H1 (cell line): Measurements from ENCODE around the gene ONECUT2. TPM values are rescaled to one million over a fixed set of nuclear protein-coding genes. Genes with fewer than 3 reads are reported as not detected.

Experiments used
- CTCF ChIA-PET: fragments of 300-600 bp; sonication (Branson Sonifier 250); formaldehyde crosslinking; loops from one replicate; lab custom pipeline; 2021; ENCODE audit not compliant: partially characterized antibody; lab: Charles Lee
- POLR2A ChIA-PET: fragments of 300-600 bp; sonication (Branson Sonifier 250); formaldehyde crosslinking; loops from one replicate; lab custom pipeline; 2021; ENCODE audit warnings: inconsistent platforms; ENCODE audit not compliant: partially characterized antibody; lab: Charles Lee
- DNase-seq, 2 experiments: peaks; one replicate each; pipeline versions ENCODE4 v3.0.0 to v3.0.0-alpha.2; 2010 to 2022; ENCODE audit warnings: low spot score in 2 of 2, low read depth in 1 of 2, mixed read lengths in 1 of 2
- FAIRE-seq: peaks from 2 replicates; lab custom pipeline; 2011; peaks lifted over from hg19 to GRCh38; lab: Jason Lieb, UNC
- H2AFZ ChIP-seq: 2 replicates; pipeline ENCODE4 v1.8.1; 2012; ENCODE audit warnings: low read length, inconsistent platforms
- H2AK5ac ChIP-seq: 2 replicates; pipeline ENCODE4 v1.6.1; 2013; ENCODE audit warnings: low read depth, low read length
- H2BK120ac ChIP-seq: replicated peaks from 2 replicates; pipeline ENCODE3; 2013; ENCODE audit warnings: low read depth, low read length, inconsistent platforms
- H2BK12ac ChIP-seq: 2 replicates; pipeline ENCODE4 v1.6.1; 2013; ENCODE audit warnings: low read depth, low read length
- H2BK15ac ChIP-seq: 2 replicates; pipeline ENCODE4 v1.6.1; 2013; ENCODE audit warnings: low read length
- H2BK20ac ChIP-seq: 2 replicates; pipeline ENCODE4 v1.6.1; 2013; ENCODE audit warnings: low read length
- H2BK5ac ChIP-seq: 2 replicates; pipeline ENCODE4 v1.6.1; 2013; ENCODE audit warnings: low read depth, low read length
- H3K14ac ChIP-seq: 2 replicates; pipeline ENCODE4 v1.6.1; 2013; ENCODE audit warnings: inconsistent platforms; ENCODE audit not compliant: insufficient read length
- H3K18ac ChIP-seq: 2 replicates; pipeline ENCODE4 v1.6.1; 2013; ENCODE audit warnings: low read length; ENCODE audit errors: extremely low read depth
- H3K23ac ChIP-seq: 2 replicates; pipeline ENCODE4 v1.6.1; 2013; ENCODE audit warnings: inconsistent platforms; ENCODE audit not compliant: insufficient read length
- H3K23me2 ChIP-seq: 2 replicates; pipeline ENCODE4 v1.6.1; 2013; ENCODE audit warnings: low read depth, low read length
- H3K27ac ChIP-seq: 2 replicates; pipeline ENCODE4 v1.6.1; 2011; ENCODE audit warnings: low read depth, low read length, inconsistent platforms
- H3K27me3 ChIP-seq, 4 experiments: replicated peaks in 1 of 4; 1 replicate in 1 of 4; 2 replicates in 3 of 4; pipeline versions ENCODE4 v1.6.1 to v1.8.1; 2011 to 2013; ENCODE audit warnings: low read length in 3 of 4, mild to moderate bottlenecking in 3 of 4, inconsistent platforms in 2 of 4, mixed read lengths in 2 of 4, moderate library complexity in 1 of 4; ENCODE audit not compliant: control insufficient read depth in 3 of 4, insufficient read depth in 3 of 4; ENCODE audit errors: extremely low read depth in 1 of 4
- H3K36me3 ChIP-seq, 4 experiments: 2 replicates each; pipeline versions ENCODE4 v1.6.1 to v1.8.1; 2011 to 2013; ENCODE audit warnings: mild to moderate bottlenecking in 4 of 4, low read length in 3 of 4, moderate library complexity in 2 of 4, control low read depth in 1 of 4, inconsistent platforms in 1 of 4; ENCODE audit not compliant: insufficient read depth in 4 of 4, control insufficient read depth in 2 of 4
- H3K4ac ChIP-seq: replicated peaks from 2 replicates; pipeline ENCODE3; 2013; ENCODE audit warnings: low read length, low read depth, mixed read lengths, inconsistent platforms; ENCODE audit not compliant: insufficient read length
- H3K4me1 ChIP-seq, 4 experiments: replicated peaks in 1 of 4; 1 replicate in 1 of 4; 2 replicates in 3 of 4; pipeline versions ENCODE4 v1.6.1 to v1.8.1; 2011 to 2013; ENCODE audit warnings: low read length in 3 of 4, inconsistent platforms in 2 of 4, mixed read lengths in 1 of 4; ENCODE audit not compliant: insufficient read depth in 4 of 4, control insufficient read depth in 3 of 4
- H3K4me2 ChIP-seq, 2 experiments: 2 replicates each; pipeline versions ENCODE4 v1.6.1 to v1.8.1; 2011 to 2013; ENCODE audit warnings: low read depth in 2 of 2, low read length in 2 of 2, control low read depth in 1 of 2, inconsistent platforms in 1 of 2, mild to moderate bottlenecking in 1 of 2; ENCODE audit not compliant: insufficient read depth in 1 of 2
- H3K4me3 ChIP-seq, 4 experiments: fragments of 200-600, 300-600 bp in 1 of 4; sonication (generic), shearing (Covaris generic), sonication (Bioruptor Twin) in 1 of 4; 2 replicates each; pipeline versions ENCODE4 v1.5.1 to v1.8.1; 2011 to 2016; ENCODE audit warnings: low read length in 4 of 4, low read depth in 3 of 4, control low read depth in 2 of 4, inconsistent platforms in 2 of 4, mild to moderate bottlenecking in 2 of 4, mixed read lengths in 1 of 4, moderate library complexity in 1 of 4; ENCODE audit not compliant: insufficient read depth in 2 of 4; ENCODE audit errors: extremely low read depth in 1 of 4
- H3K56ac ChIP-seq: replicated peaks from 2 replicates; pipeline ENCODE3; 2013; ENCODE audit warnings: low read depth, mild to moderate bottlenecking, mixed read lengths, low read length, inconsistent platforms; ENCODE audit not compliant: insufficient read length
- H3K79me1 ChIP-seq: 2 replicates; pipeline ENCODE4 v1.6.1; 2013; ENCODE audit warnings: low read depth, low read length, control low read depth
- H3K79me2 ChIP-seq, 2 experiments: 2 replicates each; pipeline versions ENCODE4 v1.6.1 to v1.8.1; 2012 to 2013; ENCODE audit warnings: low read length in 2 of 2, mild to moderate bottlenecking in 2 of 2, inconsistent platforms in 1 of 2; ENCODE audit not compliant: insufficient read depth in 2 of 2, control insufficient read depth in 1 of 2
- H3K9ac ChIP-seq, 4 experiments: replicated peaks in 1 of 4; 1 replicate in 1 of 4; 2 replicates in 3 of 4; pipeline versions ENCODE4 v1.6.1 to v1.8.1; 2011 to 2013; ENCODE audit warnings: low read depth in 3 of 4, low read length in 3 of 4, control low read depth in 2 of 4, mild to moderate bottlenecking in 2 of 4, moderate library complexity in 2 of 4, inconsistent platforms in 1 of 4; ENCODE audit errors: extremely low read depth in 1 of 4
- H3K9me3 ChIP-seq, 2 experiments: 2 replicates each; pipeline versions ENCODE4 v1.6.1 to v1.8.1; 2012 to 2013; ENCODE audit warnings: mild to moderate bottlenecking in 2 of 2, moderate library complexity in 2 of 2, control low read depth in 1 of 2, inconsistent platforms in 1 of 2, low read depth in 1 of 2, low read length in 1 of 2, mixed read lengths in 1 of 2; ENCODE audit not compliant: insufficient read depth in 2 of 2
- H4K20me1 ChIP-seq, 2 experiments: replicated peaks in 1 of 2; 2 replicates each; pipeline versions ENCODE3 to v1.8.1; 2011 to 2013; ENCODE audit warnings: inconsistent platforms in 2 of 2, low read length in 2 of 2, mild to moderate bottlenecking in 1 of 2; ENCODE audit not compliant: insufficient read depth in 2 of 2, control insufficient read depth in 1 of 2
- H4K5ac ChIP-seq: 2 replicates; pipeline ENCODE4 v1.6.1; 2013; ENCODE audit warnings: low read length, low read depth, mixed read lengths, inconsistent platforms; ENCODE audit not compliant: insufficient read length
- H4K8ac ChIP-seq: 2 replicates; pipeline ENCODE4 v1.8.0; 2013; ENCODE audit warnings: mild to moderate bottlenecking, moderate library complexity, low read length, inconsistent platforms; ENCODE audit not compliant: insufficient read depth; ENCODE audit errors: extremely low read depth
- H4K91ac ChIP-seq: replicated peaks from 2 replicates; pipeline ENCODE3; 2013; ENCODE audit warnings: low read length, mixed read lengths, inconsistent platforms; ENCODE audit not compliant: insufficient read length
- BCL11A ChIP-seq, 2 experiments: IDR thresholded peaks; one replicate each; pipeline ENCODE4 v1.6.1; 2011; ENCODE audit warnings: low read depth in 2 of 2, low read length in 2 of 2, mild to moderate bottlenecking in 2 of 2
- BRCA1 ChIP-seq: IDR thresholded peaks from 2 replicates; pipeline ENCODE4 v1.6.1; 2012; ENCODE audit warnings: low read depth, low read length, improper control_type of control experiment
- CBX8 ChIP-seq: fragments of 300-800, 300-1000 bp; sonication (generic); IDR thresholded peaks from 2 replicates; pipeline ENCODE4 v1.7.1; 2016; ENCODE audit warnings: low read depth, low read length, borderline replicate concordance
- CHD1 ChIP-seq: IDR thresholded peaks from 2 replicates; pipeline ENCODE4 v1.6.1; 2012; ENCODE audit warnings: low read depth, low read length, improper control_type of control experiment
- EZH2 ChIP-seq: fragments of 200-600 bp; sonication (generic); IDR thresholded peaks from 2 replicates; pipeline ENCODE4 v1.7.1; 2012; ENCODE audit warnings: low read depth, mild to moderate bottlenecking, moderate library complexity, low read length, inconsistent platforms; ENCODE audit not compliant: severe bottlenecking
- FOSL1 ChIP-seq: IDR thresholded peaks from 2 replicates; pipeline ENCODE4 v1.6.1; 2011; ENCODE audit warnings: mild to moderate bottlenecking, low read depth, low read length, moderate library complexity; ENCODE audit not compliant: insufficient read depth
- MAFK ChIP-seq: IDR thresholded peaks from 2 replicates; pipeline ENCODE4 v1.6.1; 2012; ENCODE audit warnings: low read depth, mild to moderate bottlenecking, improper control_type of control experiment, low read length
- RBBP5 ChIP-seq: IDR thresholded peaks from 2 replicates; pipeline ENCODE4 v1.7.1; 2012; ENCODE audit warnings: low read depth, mild to moderate bottlenecking, inconsistent platforms, low read length, moderate library complexity, borderline replicate concordance
- RXRA ChIP-seq: IDR thresholded peaks from 2 replicates; pipeline ENCODE4 v1.6.1; 2011; ENCODE audit warnings: low read depth, mild to moderate bottlenecking, low read length, moderate library complexity; ENCODE audit not compliant: insufficient read depth
- SAP30 ChIP-seq: fragments of 300-600 bp; sonication (generic); IDR thresholded peaks from 2 replicates; pipeline ENCODE4 v1.7.1; 2012; ENCODE audit warnings: low read length, moderate library complexity, mild to moderate bottlenecking, inconsistent platforms; ENCODE audit not compliant: insufficient read depth, insufficient replicate concordance
- SIRT6 ChIP-seq: IDR thresholded peaks from one replicate; pipeline ENCODE4 v1.7.1; 2012; ENCODE audit warnings: low read length, inconsistent platforms
- TAF7 ChIP-seq: optimal IDR thresholded peaks from 2 replicates; pipeline ENCODE3; 2011; ENCODE audit warnings: low read depth, mild to moderate bottlenecking, inconsistent platforms, low read length, moderate library complexity, borderline replicate concordance
- TEAD4 ChIP-seq: IDR thresholded peaks from 2 replicates; pipeline ENCODE4 v1.6.1; 2012; ENCODE audit warnings: low read depth, low read length, inconsistent platforms, mixed read lengths
- ZNF274 ChIP-seq: IDR thresholded peaks from 2 replicates; pipeline ENCODE4 v1.7.0; 2012; ENCODE audit warnings: low read length, borderline replicate concordance; ENCODE audit errors: extremely low read depth
- WGBS, 2 experiments: shearing (Covaris generic) in 1 of 2; methylation state at CpG; one replicate each; pipeline versions ENCODE4 v1.1.6 to v1.1.7; 2013 to 2015; ENCODE audit warnings: low lambda C conversion rate in 2 of 2, mixed read lengths in 2 of 2, inconsistent platforms in 1 of 2, low coverage in 1 of 2, missing lambda C conversion rate in 1 of 2; ENCODE audit not compliant: insufficient replicate concordance in 2 of 2, insufficient coverage in 1 of 2, insufficient read length in 1 of 2; ENCODE audit errors: extremely low coverage in 1 of 2, missing lambda C conversion rate in 1 of 2; 5-methylcytosine and 5-hydroxymethylcytosine counted together
- polyA plus RNA-seq, 7 experiments: library from polyadenylated mRNA; depleted of rRNA in 3 of 7; stranded (reverse) in 5 of 7; unstranded in 2 of 7; fragments of >200 nt in 5 of 7; fragments of 200-250 nt in 2 of 7; gene quantifications; 1 replicate in 5 of 7; 2 replicates in 1 of 7; 4 replicates in 1 of 7; pipeline versions ENCODE4 v1.2.1 to v1.2.3, GENCODE V29; 2011 to 2013; ENCODE audit warnings: missing spikeins in 2 of 7, mixed read lengths in 2 of 7
- total RNA-seq: library from RNA; stranded (reverse); fragmentation: NEBNext Ultra II Directional; extraction: Animal tissue kit (Norgen Biotek cat#: 25700); gene quantifications from 2 replicates; pipeline ENCODE4 v1.2.1, GENCODE V29; 2021

The ONECUT2 gene
- total and polyA plus RNA-seq, 2 of the 8 experiments (the other 6 are each of a cell fraction or from before 2014, with no cell fraction given): 0.38 to 1.9 TPM

DNA sequence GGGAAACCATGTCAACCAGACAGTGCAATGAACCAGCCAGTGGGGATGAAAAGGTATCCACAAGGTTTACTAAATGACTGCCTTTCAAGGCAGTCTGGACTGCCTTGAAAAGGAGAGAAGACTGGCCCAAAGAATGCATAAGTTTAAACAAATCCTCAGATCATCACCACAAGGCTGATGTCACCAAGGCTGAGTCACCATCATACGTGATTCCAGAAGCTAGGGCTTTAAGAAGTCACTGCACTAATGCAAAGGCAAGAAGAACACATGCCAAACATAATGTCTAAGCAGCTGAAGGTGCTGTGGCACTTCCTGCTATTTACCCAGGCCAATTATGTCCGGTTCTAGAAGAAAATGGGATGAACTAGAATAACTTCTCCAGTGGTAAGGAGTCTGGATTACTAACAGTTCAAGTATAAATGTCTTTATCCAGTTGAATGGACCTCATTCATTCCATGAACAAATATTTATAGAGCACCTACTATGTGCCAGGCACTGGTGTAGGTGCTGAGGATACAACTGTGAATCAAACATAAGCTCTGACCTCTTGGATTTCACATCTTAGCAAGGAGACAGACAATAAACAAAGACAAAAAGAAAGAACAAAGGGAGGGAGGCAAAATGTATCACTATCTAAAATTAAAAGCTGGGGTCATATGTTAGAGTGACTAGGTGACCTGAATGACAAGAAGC lies 37.6 kb upstream of the ONECUT2 start:
- no peaks in the 10 kb centered on the region for H3K4me1 ChIP-seq
- no peak overlapping the region for H3K27ac ChIP-seq
- no peak overlapping the region for H3K9ac ChIP-seq
- H4K5ac ChIP-seq: no peak overlapping the region
- H4K20me1 ChIP-seq: no peaks in the 10 kb centered on the region
- H3K79me1 ChIP-seq: no peaks in the 10 kb centered on the region
- no peaks in the 10 kb centered on the region for H3K27me3 ChIP-seq
- no peaks in the 10 kb centered on the region for H3K9me3 ChIP-seq
- no peaks in the 10 kb centered on the region for H3K23me2 ChIP-seq
- no peak for TF ChIP-seq ZNF274
- TF ChIP-seq RXRA: no peak
- no peak for TF ChIP-seq BRCA1
- TF ChIP-seq CBX8: no peak
- no peak for TF ChIP-seq TEAD4
- no peak for TF ChIP-seq BCL11A (IDR thresholded peaks at IDR 0.05; ENCODE audit: low read depth in 2 of 2, low read length in 2 of 2)
- no peak for TF ChIP-seq FOSL1
- no peak for TF ChIP-seq EZH2
- TF ChIP-seq CHD1: no peak
- no peak for TF ChIP-seq SAP30
- TF ChIP-seq MAFK: no peak
- TF ChIP-seq RBBP5: no peak
- TF ChIP-seq SIRT6: no peak
- TF ChIP-seq TAF7: no peak
- no peak overlapping the region for H3K18ac ChIP-seq
- no peak overlapping the region for H2BK20ac ChIP-seq
- WGBS, 2 experiments: 81% methylated on average over 2 of the region's 2 CpGs; no CpG with 5 or more reads in 1 of the 2 experiments
- no peak overlapping the region for H4K91ac ChIP-seq
- POLR2A ChIA-PET: no interaction called here
- no peak overlapping the region for H2BK5ac ChIP-seq
- CTCF ChIA-PET: interaction anchor here (0.6 to 1.8 kb wide), 5 partner anchors 9 to 474 kb away, joined by 3 to 4 read pairs (median 3); no protein-coding TSS in a partner anchor
- H3K56ac ChIP-seq: no peak overlapping the region
- H2BK15ac ChIP-seq: no peak overlapping the region
- H3K23ac ChIP-seq: no peak overlapping the region
- H3K36me3 ChIP-seq: no peaks in the 10 kb centered on the region
- H4K8ac ChIP-seq: no peak overlapping the region
- no peak for FAIRE-seq
- H3K4me3 ChIP-seq: no peak overlapping the region
- H2AFZ ChIP-seq: no peak overlapping the region
- H3K79me2 ChIP-seq: no peaks in the 10 kb centered on the region
- no peak overlapping the region for H2BK120ac ChIP-seq
- no peak for DNase-seq
- no peak overlapping the region for H3K14ac ChIP-seq
- H3K4ac ChIP-seq: no peak overlapping the region
- no peak overlapping the region for H3K4me2 ChIP-seq
- no peak overlapping the region for H2BK12ac ChIP-seq
- no peak overlapping the region for H2AK5ac ChIP-seq
